ENCODE data around the gene DAZAP1. TPM values are rescaled to one million over a fixed set of nuclear protein-coding genes. Genes with fewer than 3 reads are reported as not detected.

The DAZAP1 gene
- total RNA-seq, 4 donors from 2014 or later, result 1.2 to 102 (median 23.8) TPM

GRCh38 chr19:1425102-1425837 is 17.9 kb downstream of the DAZAP1 start:
- Histone ChIP-seq H3K27ac (no peak overlapping the region), H3K4me1 (peaks cover 0 to 6% of the 10 kb centered on the region in 2 donors), H3K36me3 (no peaks in the 10 kb centered on the region), H3K9me3 (no peaks in the 10 kb centered on the region), H3K4me3 (no peak overlapping the region), H3K27me3 (no peaks in the 10 kb centered on the region)
- TF ChIP-seq CTCF (IDR thresholded peaks at IDR 0.05) (no peak), POLR2A (IDR thresholded peaks at IDR 0.05) (no peak)
- intact Hi-C loops (cut with DNase I; ENCODE audit: low total_unique reads), result no loop called here
- no peak for DNase-seq

GRCh38 chr19:1425902-1426301 is 18.5 kb downstream of the DAZAP1 start:
- H3K9me3 ChIP-seq, result no peaks in the 10 kb centered on the region
- H3K4me1 ChIP-seq, result peaks cover 0 to 6% of the 10 kb centered on the region in 2 donors
- H3K4me3 ChIP-seq, result no peak overlapping the region
- H3K27me3 ChIP-seq, result no peaks in the 10 kb centered on the region
- DNase-seq, result no peak
- no peaks in the 10 kb centered on the region for H3K36me3 ChIP-seq
- H3K27ac ChIP-seq, result no peak overlapping the region
- intact Hi-C loops (cut with DNase I; ENCODE audit: low total_unique reads), result no loop called here
- TF ChIP-seq POLR2A (IDR thresholded peaks at IDR 0.05), result no peak
- TF ChIP-seq CTCF (IDR thresholded peaks at IDR 0.05), result no peak

- no peak overlapping the region for H3K27ac ChIP-seq
- no peak overlapping the region for H3K4me3 ChIP-seq
- H3K36me3 ChIP-seq, result no peaks in the 10 kb centered on the region
- no peak for DNase-seq
- no peaks in the 10 kb centered on the region for H3K27me3 ChIP-seq
- no peak for TF ChIP-seq POLR2A (IDR thresholded peaks at IDR 0.05)
- TF ChIP-seq CTCF (IDR thresholded peaks at IDR 0.05), result no peak
- no peaks in the 10 kb centered on the region for H3K9me3 ChIP-seq
- peaks cover 0 to 6% of the 10 kb centered on the region in 2 donors for H3K4me1 ChIP-seq
- intact Hi-C loops (cut with DNase I; ENCODE audit: low total_unique reads), result no loop called here
Measured at GRCh38 chr19:1426736-1427135, 19.4 kb downstream of the DAZAP1 start.

- TF ChIP-seq POLR2A (IDR thresholded peaks at IDR 0.05) (no peak), CTCF (IDR thresholded peaks at IDR 0.05) (no peak)
- H3K27ac ChIP-seq, result no peak overlapping the region
- no peak overlapping the region for H3K4me3 ChIP-seq
- intact Hi-C loops (cut with DNase I; ENCODE audit: low total_unique reads), result no loop called here
- peaks cover 0 to 6% of the 10 kb centered on the region in 2 donors for H3K4me1 ChIP-seq
- no peaks in the 10 kb centered on the region for H3K27me3 ChIP-seq
- no peak for DNase-seq
- no peaks in the 10 kb centered on the region for H3K36me3 ChIP-seq
- H3K9me3 ChIP-seq, result no peaks in the 10 kb centered on the region
Measured at GRCh38 chr19:1427221-1427920, 20.0 kb downstream of the DAZAP1 start.

- no peaks in the 10 kb centered on the region for H3K4me1 ChIP-seq
- no peaks in the 10 kb centered on the region for H3K27me3 ChIP-seq
- TF ChIP-seq CTCF (IDR thresholded peaks at IDR 0.05) (no peak), POLR2A (IDR thresholded peaks at IDR 0.05) (no peak)
- H3K27ac ChIP-seq, result no peak overlapping the region
- DNase-seq, result no peak
- no peak overlapping the region for H3K4me3 ChIP-seq
- intact Hi-C loops (cut with DNase I; ENCODE audit: low total_unique reads), result no loop called here
- H3K36me3 ChIP-seq, result no peaks in the 10 kb centered on the region
- H3K9me3 ChIP-seq, result no peaks in the 10 kb centered on the region
Measured at GRCh38 chr19:1428738-1429391, 21.5 kb downstream of the DAZAP1 start.
